22Rv1 (cell line): ENCODE data around the gene ZNF83.
"Not testable (repeated sequence)": the region's sequence is repeated elsewhere in the genome, so short reads cannot be mapped to it uniquely, and the experiment has no call there.

Experiments
- H3K27ac ChIP-seq: fragments of 450-650 bp; 2 replicates; pipeline ENCODE4 v1.5.1; 2017
- ZFX ChIP-seq: fragments of 450-650 bp; IDR thresholded peaks from 2 replicates; pipeline ENCODE4 v1.6.1; 2017; ENCODE audit warnings: antibody characterized with exemption, borderline replicate concordance
- TF ChIP-seq, protein P1 (sequence below): fragments of 450-650 bp; IDR thresholded peaks from 2 replicates; pipeline ENCODE4 v1.5.1; 2017; ENCODE audit warnings: mild to moderate bottlenecking

ZNF83 gene

DNA sequence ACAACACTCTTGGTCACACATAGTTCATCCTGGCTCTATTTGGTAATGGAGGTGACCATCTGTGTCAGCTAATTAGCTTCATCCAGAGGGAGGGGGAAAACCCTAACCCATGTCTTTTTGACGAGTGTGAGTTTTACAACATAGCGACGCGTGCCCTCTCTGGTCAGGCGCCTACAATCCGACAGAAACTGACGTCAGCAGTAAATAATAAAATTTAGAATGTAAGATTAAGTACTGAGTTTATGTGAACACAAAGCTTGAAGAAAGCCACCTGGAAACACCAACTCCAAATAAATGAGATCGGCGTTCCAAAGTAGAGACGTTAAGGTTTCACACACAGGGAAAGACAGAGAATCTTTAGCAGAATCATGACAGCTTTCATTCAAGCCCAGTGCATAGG, 1.8 kb upstream of the ZNF83 start:
- TF ChIP-seq ZFX, result no peak
- TF ChIP-seq, protein P1, sequence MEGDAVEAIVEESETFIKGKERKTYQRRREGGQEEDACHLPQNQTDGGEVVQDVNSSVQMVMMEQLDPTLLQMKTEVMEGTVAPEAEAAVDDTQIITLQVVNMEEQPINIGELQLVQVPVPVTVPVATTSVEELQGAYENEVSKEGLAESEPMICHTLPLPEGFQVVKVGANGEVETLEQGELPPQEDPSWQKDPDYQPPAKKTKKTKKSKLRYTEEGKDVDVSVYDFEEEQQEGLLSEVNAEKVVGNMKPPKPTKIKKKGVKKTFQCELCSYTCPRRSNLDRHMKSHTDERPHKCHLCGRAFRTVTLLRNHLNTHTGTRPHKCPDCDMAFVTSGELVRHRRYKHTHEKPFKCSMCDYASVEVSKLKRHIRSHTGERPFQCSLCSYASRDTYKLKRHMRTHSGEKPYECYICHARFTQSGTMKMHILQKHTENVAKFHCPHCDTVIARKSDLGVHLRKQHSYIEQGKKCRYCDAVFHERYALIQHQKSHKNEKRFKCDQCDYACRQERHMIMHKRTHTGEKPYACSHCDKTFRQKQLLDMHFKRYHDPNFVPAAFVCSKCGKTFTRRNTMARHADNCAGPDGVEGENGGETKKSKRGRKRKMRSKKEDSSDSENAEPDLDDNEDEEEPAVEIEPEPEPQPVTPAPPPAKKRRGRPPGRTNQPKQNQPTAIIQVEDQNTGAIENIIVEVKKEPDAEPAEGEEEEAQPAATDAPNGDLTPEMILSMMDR, result no peak
- no peak overlapping the region for H3K27ac ChIP-seq

DNA sequence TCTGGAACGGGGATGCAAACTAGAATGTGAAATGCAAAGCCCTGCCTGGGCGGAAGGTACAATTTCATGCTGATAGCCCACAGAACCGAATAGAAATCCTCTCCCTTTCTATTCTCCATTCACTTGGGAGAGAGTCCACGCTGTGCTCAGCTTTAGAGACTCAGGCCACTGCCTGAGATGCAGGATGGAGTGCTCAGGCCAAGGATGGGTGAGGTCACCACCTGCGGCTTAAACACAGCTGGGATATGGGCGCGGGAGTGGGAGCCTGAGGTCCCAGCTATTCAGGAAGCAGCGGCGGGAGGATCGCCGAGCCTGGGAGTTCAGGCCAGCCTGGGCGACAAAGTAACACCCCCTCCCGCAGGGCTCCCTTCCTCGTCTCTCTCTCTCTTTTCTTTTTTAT, 446 bp upstream of the ZNF83 start:
- TF ChIP-seq ZFX, result no peak
- TF ChIP-seq, protein P1, result no peak
- H3K27ac ChIP-seq, result peak overlapping the region; percentile 90

DNA sequence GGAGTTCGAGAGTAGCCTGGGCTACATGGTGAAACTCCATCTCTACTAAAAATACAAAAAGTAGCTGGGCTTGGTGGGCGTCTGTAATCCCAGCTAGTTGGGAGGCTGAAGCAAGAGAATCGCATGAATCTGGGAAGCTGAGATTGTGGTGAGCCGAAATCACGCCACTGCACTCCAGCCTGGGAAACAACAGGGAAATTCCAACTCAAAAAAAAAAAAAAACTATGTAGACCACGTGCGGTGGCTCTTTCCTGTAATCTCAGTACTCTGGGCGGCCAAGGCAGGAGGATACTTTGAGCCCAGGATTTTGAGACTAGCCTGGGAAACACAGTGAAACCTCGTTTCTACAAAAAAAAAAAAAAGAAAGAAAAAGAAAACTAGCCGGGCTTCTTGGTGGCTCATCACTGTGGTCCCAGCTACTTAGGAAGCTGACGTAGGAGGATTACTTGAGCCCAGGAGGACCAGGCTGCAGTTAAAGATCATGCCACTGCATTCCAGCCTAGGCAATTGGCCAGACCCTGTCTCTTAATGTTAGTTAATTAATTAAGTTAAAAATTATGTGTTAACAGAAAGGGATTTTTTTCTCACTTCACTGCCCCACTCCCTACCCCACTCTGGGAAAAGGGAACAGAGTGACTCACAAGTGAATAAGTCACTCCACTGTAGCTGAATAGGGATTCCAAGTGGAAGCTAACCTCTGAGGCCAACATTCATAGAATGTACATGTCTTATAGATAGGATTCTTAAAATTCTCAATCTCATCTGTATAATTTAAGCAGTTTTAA, 2.2 kb downstream of the ZNF83 start:
- no peak for TF ChIP-seq ZFX
- TF ChIP-seq, protein P1, result no peak
- no peak overlapping the region for H3K27ac ChIP-seq

DNA sequence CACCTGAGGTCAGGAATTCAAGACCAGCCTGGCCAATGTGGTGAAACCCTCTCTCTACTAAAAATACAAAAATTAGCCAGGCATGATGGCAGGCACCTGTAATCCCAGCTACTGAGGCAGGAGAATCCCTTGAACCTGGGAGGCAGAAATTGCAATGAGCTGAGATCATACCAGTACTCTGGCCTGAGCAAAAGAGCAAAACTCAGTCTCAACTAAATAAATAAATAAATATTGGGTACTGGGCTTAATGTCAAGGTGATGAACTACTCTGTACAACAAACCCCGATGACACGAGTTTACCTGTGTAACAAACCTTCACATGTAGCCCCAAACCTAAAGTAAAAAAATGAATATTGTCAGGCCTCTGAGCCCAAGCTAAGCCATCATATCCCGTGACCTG, 10.7 kb downstream of the ZNF83 start:
- H3K27ac ChIP-seq, result not testable (repeated sequence)

DNA sequence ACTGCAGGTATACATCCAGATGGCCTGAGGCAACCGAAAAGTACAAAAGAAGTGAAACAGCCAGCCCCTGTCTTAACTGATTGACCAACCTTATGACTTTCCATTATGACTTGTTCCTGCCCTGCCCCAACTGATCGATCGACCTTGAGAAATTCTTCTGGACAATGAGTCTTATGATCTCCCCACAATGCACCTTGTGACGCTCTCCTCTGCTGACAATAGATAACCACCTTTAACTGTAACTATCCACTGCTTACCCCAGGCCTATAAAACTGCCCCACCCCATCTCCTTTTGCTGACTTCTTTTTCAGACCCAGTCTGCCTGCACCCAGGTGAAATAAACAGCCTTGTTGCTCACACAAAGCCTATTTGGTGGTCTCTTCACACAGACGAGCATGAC, 11.2 kb downstream of the ZNF83 start:
- H3K27ac ChIP-seq, result no peak overlapping the region
- TF ChIP-seq, protein P1, result no peak
- TF ChIP-seq ZFX, result no peak

DNA sequence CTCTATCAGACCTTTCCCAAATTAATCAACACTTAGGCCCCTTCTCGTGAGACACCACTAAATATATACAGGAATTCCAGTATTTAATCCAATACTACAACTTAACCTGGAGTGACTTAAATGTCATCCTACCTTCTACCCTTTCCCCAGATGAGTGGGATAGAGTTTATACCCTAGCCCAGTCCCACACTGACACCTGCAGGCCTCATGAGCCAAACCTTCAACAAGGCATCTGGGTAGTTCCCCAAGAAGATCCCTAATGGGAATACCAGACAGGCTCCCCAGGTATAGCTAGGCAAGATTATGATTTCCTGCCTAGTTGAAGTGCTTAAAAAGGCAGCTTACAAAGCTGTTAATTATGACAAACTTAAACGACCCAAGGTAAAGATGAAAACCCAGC, 15.9 kb downstream of the ZNF83 start:
- H3K27ac ChIP-seq, result no peak overlapping the region
- TF ChIP-seq, protein P1, result no peak
- no peak for TF ChIP-seq ZFX

DNA sequence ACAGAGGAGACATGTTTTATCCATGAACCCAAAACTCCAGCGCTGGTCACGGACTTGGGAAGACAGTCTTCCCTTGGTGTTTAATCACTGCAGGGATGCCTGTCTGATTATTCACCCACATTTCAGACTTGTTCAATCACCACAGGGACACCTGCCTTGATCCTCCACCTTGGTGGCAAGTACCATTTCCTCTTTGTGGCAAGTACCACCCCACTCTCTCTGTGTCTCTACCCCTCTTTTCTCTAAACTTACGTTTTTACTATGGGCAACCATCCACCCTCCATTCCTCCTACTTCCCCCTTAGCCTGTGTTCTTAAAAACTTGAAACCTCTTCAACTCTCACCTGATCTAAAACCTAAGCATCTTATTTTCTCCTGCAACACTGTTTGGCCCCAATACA, 16.8 kb downstream of the ZNF83 start:
- TF ChIP-seq ZFX, result no peak
- TF ChIP-seq, protein P1, result no peak
- no peak overlapping the region for H3K27ac ChIP-seq
